CD14-positive monocyte (primary cell): ENCODE data around the gene ITIH1. TPM values are rescaled to one million over a fixed set of nuclear protein-coding genes. Genes with fewer than 3 reads are reported as not detected.

Experiments
- DNase-seq, 3 donors: peaks; one replicate each; pipeline ENCODE4 v3.0.0-alpha.2; 2011 to 2022
- H2AFZ ChIP-seq: 2 replicates; pipeline ENCODE4 v1.6.0; 2012; ENCODE audit warnings: mild to moderate bottlenecking, low read depth, low read length, inconsistent platforms; ENCODE audit not compliant: insufficient read depth, poor library complexity, severe bottlenecking
- H3K27ac ChIP-seq, 2 donors: 1 replicate in 1 of 2; 2 replicates in 1 of 2; pipeline ENCODE4 v1.5.1; 2012 to 2013; ENCODE audit warnings: low read length in 2 of 2, control low read depth in 1 of 2, inconsistent platforms in 1 of 2, low read depth in 1 of 2, mild to moderate bottlenecking in 1 of 2
- H3K27me3 ChIP-seq, 2 donors: one replicate each; pipeline versions ENCODE4 v1.6.0 to v1.6.1; 2011 to 2013; ENCODE audit warnings: low read length in 2 of 2; ENCODE audit not compliant: control insufficient read depth in 2 of 2, insufficient read depth in 2 of 2
- H3K36me3 ChIP-seq, 2 donors: replicated peaks in 1 of 2; 1 replicate in 1 of 2; 2 replicates in 1 of 2; pipeline versions ENCODE4 v1.5.1 to v1.6.1; 2012 to 2013; ENCODE audit warnings: low read length in 2 of 2, control low read depth in 1 of 2, inconsistent platforms in 1 of 2, mild to moderate bottlenecking in 1 of 2; ENCODE audit not compliant: insufficient read depth in 2 of 2, control insufficient read depth in 1 of 2
- H3K4me1 ChIP-seq, 2 donors: 1 replicate in 1 of 2; 2 replicates in 1 of 2; pipeline versions ENCODE4 v1.5.1 to v1.6.1; 2012 to 2013; ENCODE audit warnings: low read length in 2 of 2, control low read depth in 1 of 2, inconsistent platforms in 1 of 2, mild to moderate bottlenecking in 1 of 2, moderate library complexity in 1 of 2; ENCODE audit not compliant: insufficient read depth in 2 of 2, control insufficient read depth in 1 of 2
- H3K4me2 ChIP-seq: replicated peaks from 2 replicates; pipeline ENCODE3; 2012; ENCODE audit warnings: low read length, moderate library complexity, mild to moderate bottlenecking; ENCODE audit not compliant: poor library complexity, severe bottlenecking; ENCODE audit errors: extremely low read depth
- H3K4me3 ChIP-seq, 3 experiments: fragments of 200-600 bp in 1 of 3; sonication (generic) in 1 of 3; replicated peaks in 1 of 3; 1 replicate in 2 of 3; 2 replicates in 1 of 3; pipeline ENCODE4 v1.5.1; 2011 to 2013; ENCODE audit warnings: low read length in 3 of 3, mild to moderate bottlenecking in 3 of 3, control low read depth in 2 of 3, low read depth in 2 of 3, inconsistent platforms in 1 of 3, moderate library complexity in 1 of 3
- H3K79me2 ChIP-seq: 2 replicates; pipeline ENCODE4 v1.6.0; 2012; ENCODE audit warnings: mild to moderate bottlenecking, control low read depth, inconsistent platforms, low read length, moderate library complexity; ENCODE audit not compliant: insufficient read depth
- H3K9ac ChIP-seq: 2 replicates; pipeline ENCODE4 v1.6.0; 2017; ENCODE audit warnings: low read length, mild to moderate bottlenecking; ENCODE audit not compliant: insufficient read depth, poor library complexity, severe bottlenecking
- H3K9me3 ChIP-seq, 2 donors: replicated peaks in 1 of 2; 1 replicate in 1 of 2; 2 replicates in 1 of 2; pipeline versions ENCODE4 v1.5.1 to v1.6.1; 2012 to 2013; ENCODE audit warnings: low read length in 2 of 2, control low read depth in 1 of 2; ENCODE audit not compliant: control insufficient read depth in 1 of 2, insufficient read depth in 1 of 2
- H4K20me1 ChIP-seq: 2 replicates; pipeline ENCODE4 v1.6.0; 2012; ENCODE audit warnings: mild to moderate bottlenecking, low read length, control low read depth, moderate library complexity; ENCODE audit not compliant: insufficient read depth
- H3K27ac Mint-ChIP-seq, 7 donors: one replicate each; pipeline ENCODE4 v1.8.0; 2020; ENCODE audit warnings: mild to moderate bottlenecking in 7 of 7, mixed read lengths in 7 of 7, moderate library complexity in 6 of 7, inconsistent platforms in 2 of 7
- H3K27me3 Mint-ChIP-seq, 3 donors: one replicate each; pipeline ENCODE4 v1.8.0; 2021 to 2022; ENCODE audit warnings: low read depth in 3 of 3, mild to moderate bottlenecking in 3 of 3, mixed read lengths in 3 of 3, moderate library complexity in 3 of 3, inconsistent platforms in 1 of 3
- H3K36me3 Mint-ChIP-seq, 2 donors: one replicate each; pipeline ENCODE4 v1.8.0; 2020; ENCODE audit warnings: mixed read lengths in 2 of 2, inconsistent platforms in 1 of 2, mild to moderate bottlenecking in 1 of 2
- H3K4me1 Mint-ChIP-seq: one replicate; pipeline ENCODE4 v1.8.0; 2020; ENCODE audit warnings: mild to moderate bottlenecking, mixed read lengths
- H3K4me3 Mint-ChIP-seq, 2 donors: one replicate each; pipeline ENCODE4 v1.8.0; 2020; ENCODE audit warnings: mild to moderate bottlenecking in 2 of 2, mixed read lengths in 2 of 2, moderate library complexity in 1 of 2
- H3K9me3 Mint-ChIP-seq, 7 donors: one replicate each; pipeline ENCODE4 v1.8.0; 2020 to 2022; ENCODE audit warnings: mixed read lengths in 7 of 7, mild to moderate bottlenecking in 6 of 7, moderate library complexity in 6 of 7, inconsistent platforms in 2 of 7
- WGBS: methylation state at CpG from one replicate; pipeline ENCODE4 v1.1.5; 2013; ENCODE audit warnings: missing lambda C conversion rate; ENCODE audit not compliant: insufficient coverage; 5-methylcytosine and 5-hydroxymethylcytosine counted together
- intact Hi-C, 2 donors: fragments of 100-400 bp; cut with micrococcal nuclease; formaldehyde crosslinking; loops; one replicate each; pipeline versions ENCODE4 v1.15.0 to v1.15.1; 2023
- polyA plus RNA-seq, 3 donors: library from polyadenylated mRNA; depleted of rRNA in 1 of 3; unstranded in 2 of 3; stranded (reverse) in 1 of 3; fragments of 300-500 nt in 2 of 3; fragments of >200 nt in 1 of 3; fragmentation: Illumina TruSeq in 2 of 3; gene quantifications; 1 replicate in 2 of 3; 2 replicates in 1 of 3; pipeline ENCODE4 v1.2.3, GENCODE V29; 2012 to 2021
- TF ChIP-seq, protein P1 (sequence below): fragments of 200-600 bp; IDR thresholded peaks from one replicate; pipeline ENCODE4 v1.8.0; 2022; ENCODE audit warnings: antibody characterized with exemption, mild to moderate bottlenecking

The ITIH1 gene
- polyA plus RNA-seq, 3 donors, result 0.75 to 4.4 (median 1.3) TPM

DNA sequence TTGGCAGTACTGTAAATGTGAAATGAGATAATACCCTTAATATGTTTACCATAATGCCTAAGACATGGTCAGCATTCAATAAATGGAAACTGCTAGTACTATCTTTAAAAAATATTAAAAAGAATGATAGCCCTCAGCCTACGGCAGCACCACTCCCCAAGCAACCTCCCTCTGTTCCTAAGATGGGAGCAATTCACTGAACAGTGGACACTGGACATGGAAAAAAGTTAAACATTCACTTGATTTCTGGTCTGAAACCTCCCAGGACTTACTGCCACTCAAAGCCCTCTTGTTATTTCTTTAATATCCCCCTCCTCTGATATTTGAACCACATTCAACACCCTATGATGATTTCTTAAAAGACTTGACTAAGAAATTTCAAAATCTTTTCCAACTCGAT lies 33.7 kb upstream of the ITIH1 start:
- no peak overlapping the region for H3K4me3 ChIP-seq
- H3K9me3 ChIP-seq, result no peaks in the 10 kb centered on the region
- Mint-ChIP-seq H3K4me3 (no peak overlapping the region), H3K36me3 (peaks cover 77 to 91% of the 10 kb centered on the region in 2 donors), H3K27me3 (peaks cover 0 to 1% (median 0%) of the 10 kb centered on the region in 3 donors), H3K4me1 (no peaks in the 10 kb centered on the region), H3K9me3 (no peaks in the 10 kb centered on the region), H3K27ac (peak overlapping the region in 3 of 7 donors; percentile 57 to 64 (median 58))
- H3K36me3 ChIP-seq, result peaks cover 78 to 92% of the 10 kb centered on the region in 2 donors
- H3K79me2 ChIP-seq, result no peaks in the 10 kb centered on the region
- H3K27me3 ChIP-seq, result no peaks in the 10 kb centered on the region
- H3K27ac ChIP-seq, result no peak overlapping the region
- TF ChIP-seq, protein P1, sequence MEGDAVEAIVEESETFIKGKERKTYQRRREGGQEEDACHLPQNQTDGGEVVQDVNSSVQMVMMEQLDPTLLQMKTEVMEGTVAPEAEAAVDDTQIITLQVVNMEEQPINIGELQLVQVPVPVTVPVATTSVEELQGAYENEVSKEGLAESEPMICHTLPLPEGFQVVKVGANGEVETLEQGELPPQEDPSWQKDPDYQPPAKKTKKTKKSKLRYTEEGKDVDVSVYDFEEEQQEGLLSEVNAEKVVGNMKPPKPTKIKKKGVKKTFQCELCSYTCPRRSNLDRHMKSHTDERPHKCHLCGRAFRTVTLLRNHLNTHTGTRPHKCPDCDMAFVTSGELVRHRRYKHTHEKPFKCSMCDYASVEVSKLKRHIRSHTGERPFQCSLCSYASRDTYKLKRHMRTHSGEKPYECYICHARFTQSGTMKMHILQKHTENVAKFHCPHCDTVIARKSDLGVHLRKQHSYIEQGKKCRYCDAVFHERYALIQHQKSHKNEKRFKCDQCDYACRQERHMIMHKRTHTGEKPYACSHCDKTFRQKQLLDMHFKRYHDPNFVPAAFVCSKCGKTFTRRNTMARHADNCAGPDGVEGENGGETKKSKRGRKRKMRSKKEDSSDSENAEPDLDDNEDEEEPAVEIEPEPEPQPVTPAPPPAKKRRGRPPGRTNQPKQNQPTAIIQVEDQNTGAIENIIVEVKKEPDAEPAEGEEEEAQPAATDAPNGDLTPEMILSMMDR, result no peak
- H3K4me2 ChIP-seq, result no peak overlapping the region
- intact Hi-C loops, result loop anchor here (2.0 to 10.0 kb wide), 4 partner anchors 55 to 331 kb away; no protein-coding TSS in a partner anchor
- no peak for DNase-seq
- WGBS, result 75% methylated on average over 1 of the region's 2 CpGs
- no peaks in the 10 kb centered on the region for H3K4me1 ChIP-seq
- no peaks in the 10 kb centered on the region for H4K20me1 ChIP-seq
- H2AFZ ChIP-seq, result no peak overlapping the region
- no peak overlapping the region for H3K9ac ChIP-seq

DNA sequence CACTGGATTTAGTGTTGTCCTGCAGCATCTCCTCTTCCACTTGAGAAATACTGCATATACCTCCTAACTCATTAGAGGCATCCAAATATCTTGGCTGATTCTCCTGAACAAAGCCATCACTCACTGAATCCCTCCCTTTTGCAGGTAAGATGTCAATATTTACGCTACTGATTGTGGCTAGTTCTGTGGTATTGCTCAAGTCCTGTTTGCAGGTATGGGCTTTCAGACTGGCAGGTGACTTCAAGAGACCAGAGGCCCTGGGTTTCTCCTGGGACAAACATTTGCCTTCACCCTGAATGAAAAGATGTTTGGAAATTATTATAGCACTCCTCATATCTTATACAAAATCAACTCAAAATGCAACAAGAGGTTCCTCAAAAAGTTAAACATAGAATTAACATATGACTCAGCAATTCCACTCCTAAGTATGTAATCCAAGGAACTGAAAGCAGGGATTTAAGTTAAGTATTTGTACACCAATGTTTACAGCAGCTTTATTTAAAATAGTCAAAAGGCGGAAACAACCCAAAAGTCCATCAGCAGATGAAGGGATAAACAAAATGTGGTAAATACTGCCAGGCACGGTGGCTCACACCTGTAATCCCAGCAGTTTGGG lies 25.2 kb upstream of the ITIH1 start:
- peak; percentile 27 to 52 (median 47) for DNase-seq
- H3K36me3 Mint-ChIP-seq, result peaks cover 68 to 92% of the 10 kb centered on the region in 2 donors
- H3K4me2 ChIP-seq, result peak overlapping the region; percentile 19
- H3K4me3 Mint-ChIP-seq, result peak overlapping the region in 1 of 2 donors; percentile 7
- intact Hi-C loops, result no loop called here
- no peaks in the 10 kb centered on the region for H4K20me1 ChIP-seq
- peaks cover 56 to 86% of the 10 kb centered on the region in 2 donors for H3K36me3 ChIP-seq
- TF ChIP-seq, protein P1, result no peak
- peak overlapping the region; percentile 65 to 71 for H3K27ac ChIP-seq
- H3K27ac Mint-ChIP-seq, result peak overlapping the region; percentile 81 to 94 (median 88)
- no peaks in the 10 kb centered on the region for H3K79me2 ChIP-seq
- no peaks in the 10 kb centered on the region for H3K27me3 Mint-ChIP-seq
- peaks cover 12 to 17% of the 10 kb centered on the region in 2 donors for H3K4me1 ChIP-seq
- peak overlapping the region in 1 of 3 experiments; percentile 3 for H3K4me3 ChIP-seq
- H3K9me3 Mint-ChIP-seq, result no peaks in the 10 kb centered on the region
- H3K4me1 Mint-ChIP-seq, result peaks cover 14% of the 10 kb centered on the region
- no peak overlapping the region for H3K9ac ChIP-seq
- no peaks in the 10 kb centered on the region for H3K27me3 ChIP-seq
- H3K9me3 ChIP-seq, result no peaks in the 10 kb centered on the region
- no peak overlapping the region for H2AFZ ChIP-seq
- WGBS, result no CpG with 5 or more reads among the region's 3 CpGs
